Measurements from ENCODE around the gene FEV.

GRCh38 chr2:218964041-218964771 lies 20.8 kb downstream of the FEV start:
- no peak for TF ChIP-seq CTCF (IDR thresholded peaks at IDR 0.05)
- TF ChIP-seq POLR2A (IDR thresholded peaks at IDR 0.05), result no peak
